NCI-H510A treated with DMSO at 0.1 percent for 48 hours (cell line): Measurements from ENCODE around the gene AGBL5.

Experiments used
- DNase-seq: peaks from one replicate; lab custom pipeline; 2025; lab: John Stamatoyannopoulos, UW

Gene AGBL5

DNA sequence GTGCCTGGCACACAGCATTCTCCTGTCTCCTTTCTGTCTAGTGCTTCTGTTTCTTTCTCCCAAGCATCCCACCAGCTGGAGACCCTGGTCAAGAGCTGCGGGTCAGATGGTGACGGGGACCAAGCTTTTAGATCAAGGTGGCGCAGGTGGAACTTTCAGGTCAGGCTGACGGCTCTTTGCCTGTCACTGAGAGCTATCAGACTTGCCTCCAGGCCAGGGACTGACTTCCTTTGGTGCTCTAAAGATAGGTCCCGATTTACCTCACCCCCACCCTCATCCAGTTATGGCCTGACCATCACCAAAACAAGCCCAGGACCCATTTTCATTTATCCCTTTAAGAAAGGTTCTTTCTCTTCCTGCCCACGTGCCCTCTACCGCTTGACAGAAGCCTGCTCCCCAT lies 25.8 kb downstream of the AGBL5 start:
- DNase-seq, result no peak

DNA sequence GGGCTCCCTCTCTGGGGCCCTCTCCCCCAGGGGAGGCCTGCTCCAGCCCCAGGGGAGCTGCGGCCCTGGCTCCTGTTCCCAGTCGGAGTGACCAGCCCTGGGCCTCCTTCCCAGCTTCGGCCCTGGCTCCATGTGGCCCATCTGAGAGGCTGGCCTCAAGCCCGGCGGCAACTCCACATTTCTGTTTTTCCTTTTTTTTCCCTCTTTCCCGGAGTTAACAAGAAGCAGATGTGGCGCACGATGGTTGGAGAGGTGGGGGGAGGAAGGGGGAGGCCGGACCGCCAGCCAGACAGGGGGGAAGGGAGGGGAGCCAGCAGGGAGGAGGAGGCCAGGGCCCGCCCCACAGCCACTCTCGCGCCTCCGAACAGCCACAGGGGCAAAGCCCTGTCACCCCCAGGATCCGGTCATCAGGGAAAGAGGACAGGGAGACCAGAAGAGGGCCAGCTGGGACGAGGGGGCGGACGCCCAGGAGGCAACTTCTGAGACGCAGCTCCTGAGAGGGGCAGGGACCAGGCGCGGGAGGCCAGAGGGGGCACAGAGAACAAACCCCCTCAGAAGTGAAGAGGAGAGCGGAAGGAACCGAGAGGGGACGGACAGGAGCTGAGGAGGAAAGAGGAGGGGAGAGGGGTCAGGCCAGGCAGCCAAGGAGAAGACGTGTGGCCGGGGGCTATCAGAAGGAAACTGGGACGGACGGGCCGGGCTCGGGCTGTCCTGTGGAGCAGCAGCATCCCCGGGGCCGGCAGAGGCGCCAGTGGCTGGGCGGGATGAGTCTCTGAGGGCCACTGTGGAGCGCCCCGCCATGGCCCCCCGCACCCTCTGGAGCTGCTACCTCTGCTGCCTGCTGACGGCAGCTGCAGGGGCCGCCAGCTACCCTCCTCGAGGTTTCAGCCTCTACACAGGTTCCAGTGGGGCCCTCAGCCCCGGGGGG lies 27.1 kb downstream of the AGBL5 start, which contains the start of gene EMILIN1:
TSS of gene EMILIN1 (plus strand) at position 349 of the 928 bp plus-strand sequence. CDS start at position 800, 451 bp downstream.
- DNase-seq, result no peak

- DNase-seq, result no peak
These were observed 28.0 kb downstream of the AGBL5 start for GRCh38 chr2:27079233-27080139.

- no peak for DNase-seq
These were observed 28.6 kb downstream of the AGBL5 start for GRCh38 chr2:27080140-27080469.

DNA sequence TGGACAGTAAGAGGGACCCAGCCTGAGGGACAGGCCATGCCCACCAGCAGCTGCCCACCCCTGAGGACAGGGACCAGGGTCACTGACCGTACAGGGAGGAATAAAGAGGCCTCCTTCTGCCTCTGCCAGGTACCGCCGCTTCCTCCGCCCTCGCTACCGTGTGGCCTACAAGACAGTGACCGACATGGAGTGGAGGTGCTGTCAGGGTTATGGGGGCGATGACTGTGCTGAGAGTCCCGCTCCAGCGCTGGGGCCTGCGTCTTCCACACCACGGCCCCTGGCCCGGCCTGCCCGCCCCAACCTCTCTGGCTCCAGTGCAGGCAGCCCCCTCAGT lies 29.1 kb downstream of the AGBL5 start:
- DNase-seq, result no peak

GRCh38 chr2:27081984-27082772 lies 30.7 kb downstream of the AGBL5 start:
- no peak for DNase-seq

- DNase-seq, result no peak
These were observed 31.4 kb downstream of the AGBL5 start for GRCh38 chr2:27082773-27083409.

- DNase-seq, result no peak
These were observed 32.2 kb downstream of the AGBL5 start for GRCh38 chr2:27083410-27084296.

DNA sequence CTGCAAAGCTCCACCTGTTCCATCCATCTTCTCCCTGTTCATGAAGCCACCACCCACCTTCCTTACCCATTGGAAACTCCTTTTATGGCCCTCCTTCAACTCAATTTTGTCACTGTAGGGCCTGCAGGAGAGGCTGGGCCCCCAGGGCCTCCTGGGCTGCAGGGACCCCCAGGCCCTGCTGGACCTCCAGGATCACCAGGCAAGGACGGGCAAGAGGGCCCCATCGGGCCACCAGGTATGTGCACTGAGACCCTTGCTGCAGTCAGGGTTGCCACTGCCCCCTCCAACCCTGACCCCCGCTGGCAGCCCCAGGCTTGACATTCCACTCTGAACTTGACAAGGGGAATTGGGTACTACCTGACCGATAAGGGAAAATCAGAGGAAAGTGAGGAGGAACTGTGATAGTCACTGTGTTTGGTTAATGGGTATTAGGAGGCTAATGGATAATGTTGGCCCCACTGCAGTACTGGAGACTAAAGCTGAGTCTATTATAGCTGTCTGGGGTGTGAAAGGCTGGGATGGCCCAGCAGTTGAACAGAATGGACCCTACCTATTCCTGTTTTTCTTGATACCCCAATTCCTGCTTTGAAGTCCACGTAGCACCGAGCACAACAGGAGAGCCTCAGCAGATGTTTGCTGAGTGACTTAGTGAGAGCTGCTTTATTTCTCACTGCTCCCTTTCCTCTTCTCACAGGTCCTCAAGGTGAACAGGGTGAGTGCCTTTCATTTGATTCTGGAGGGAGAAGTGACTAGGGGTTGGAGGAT lies 33.0 kb downstream of the AGBL5 start:
- DNase-seq, result no peak

DNA sequence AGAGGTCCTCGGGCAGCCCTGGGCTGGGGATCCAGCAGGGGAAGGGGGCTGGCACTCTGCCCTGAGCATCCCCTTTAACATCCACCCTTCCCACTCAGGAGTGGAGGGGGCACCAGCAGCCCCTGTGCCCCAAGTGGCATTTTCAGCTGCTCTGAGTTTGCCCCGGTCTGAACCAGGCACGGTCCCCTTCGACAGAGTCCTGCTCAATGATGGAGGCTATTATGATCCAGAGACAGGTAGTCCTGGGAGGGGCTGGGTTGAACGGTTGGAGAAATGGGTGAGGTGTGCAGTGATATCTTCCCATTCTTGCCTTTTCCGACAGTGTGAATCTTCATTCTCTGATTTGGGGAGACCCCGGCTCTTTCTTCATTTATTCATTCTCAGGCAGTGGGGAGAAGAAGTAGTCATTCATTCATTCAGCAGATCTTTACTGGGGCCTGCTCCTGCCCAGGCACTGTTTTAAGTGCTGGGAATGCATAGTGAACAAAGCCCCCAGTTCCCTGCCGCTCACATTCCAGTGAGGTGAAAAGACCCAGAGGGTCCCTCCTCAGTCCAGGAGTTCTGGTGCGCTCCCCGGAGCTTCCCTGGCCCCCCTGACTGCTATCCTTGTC lies 33.7 kb downstream of the AGBL5 start:
- no peak for DNase-seq

DNA sequence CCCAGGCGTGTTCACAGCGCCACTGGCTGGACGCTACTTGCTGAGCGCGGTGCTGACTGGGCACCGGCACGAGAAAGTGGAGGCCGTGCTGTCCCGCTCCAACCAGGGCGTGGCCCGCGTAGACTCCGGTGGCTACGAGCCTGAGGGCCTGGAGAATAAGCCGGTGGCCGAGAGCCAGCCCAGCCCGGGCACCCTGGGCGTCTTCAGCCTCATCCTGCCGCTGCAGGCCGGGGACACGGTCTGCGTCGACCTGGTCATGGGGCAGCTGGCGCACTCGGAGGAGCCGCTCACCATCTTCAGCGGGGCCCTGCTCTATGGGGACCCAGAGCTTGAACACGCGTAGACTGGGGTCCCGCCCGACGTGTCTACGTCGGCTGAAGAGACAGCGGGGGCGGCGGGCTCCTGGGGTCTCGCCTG lies 34.2 kb downstream of the AGBL5 start:
- DNase-seq, result peak; percentile 35

GRCh38 chr2:27086090-27086723 lies 34.7 kb downstream of the AGBL5 start:
- peak; percentile 90 for DNase-seq

GRCh38 chr2:27086724-27087593 lies 35.5 kb downstream of the AGBL5 start, which contains the start of gene KHK:
Gene KHK (plus strand): TSS chr2:27086772. CDS start chr2:27087260, 488 bp downstream.
- peak; percentile 66 for DNase-seq

DNA sequence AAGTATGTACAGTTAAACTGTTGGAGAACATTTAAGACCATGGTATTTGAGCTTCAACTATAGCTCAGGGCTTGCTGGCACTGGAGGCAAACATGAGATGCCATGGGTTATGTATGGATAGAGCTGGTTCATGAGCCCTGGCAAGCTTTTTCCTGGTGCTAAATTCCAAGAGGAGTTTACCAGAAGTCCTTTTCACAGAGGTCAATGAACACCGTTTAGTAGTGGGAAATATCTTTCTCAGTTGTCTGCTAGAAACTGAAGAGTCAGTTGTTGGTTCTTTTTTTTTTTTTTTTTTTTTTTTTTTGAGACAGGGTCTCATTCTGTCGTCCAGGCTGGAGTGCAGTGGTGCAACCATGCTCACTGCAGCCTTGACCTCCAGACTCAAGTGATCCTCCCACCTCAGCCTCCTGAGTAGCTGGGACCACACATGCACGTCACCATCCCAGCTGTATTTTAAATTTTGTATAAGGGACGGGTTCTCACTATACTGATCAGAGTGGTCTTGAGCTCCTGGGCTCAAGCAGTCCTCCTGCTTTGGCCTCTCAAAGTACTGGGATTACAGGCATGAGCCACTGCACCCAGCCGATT lies 36.4 kb downstream of the AGBL5 start:
- DNase-seq, result no peak

DNA sequence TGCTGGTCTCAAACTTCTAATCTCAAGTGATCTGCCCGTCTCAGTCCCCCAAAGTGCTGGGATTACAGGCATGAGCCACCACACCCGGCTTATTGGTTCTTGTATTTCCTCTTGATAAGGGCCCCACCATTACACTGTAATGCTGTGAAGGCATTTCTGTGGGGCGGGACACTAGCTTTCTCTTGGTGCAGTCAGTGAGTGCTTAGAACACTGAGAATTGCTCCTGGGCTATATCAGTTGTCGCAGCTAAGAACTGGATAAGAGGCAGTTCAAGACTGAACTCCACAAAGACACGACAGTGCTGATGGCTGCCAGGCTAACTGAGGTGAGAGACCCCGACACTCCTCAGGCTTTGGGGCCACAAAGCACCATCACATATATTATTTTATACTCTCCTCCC lies 37.2 kb downstream of the AGBL5 start:
- no peak for DNase-seq

- no peak for DNase-seq
These were observed 37.9 kb downstream of the AGBL5 start for GRCh38 chr2:27089111-27089954.
